Right cardiac atrium (tissue), 5 donors: ENCODE results near the gene NUAK2. TPM values are rescaled to one million over a fixed set of nuclear protein-coding genes. Genes with fewer than 3 reads are reported as not detected.

Experiments used
- ATAC-seq, 2 donors: fragments of 200-7000 bp; cut with Tn5 transposase; one replicate each; pipeline versions ENCODE4 v1.8.0 to v1.9.1; 2020; ENCODE audit warnings: moderate library complexity in 2 of 2, mild to moderate bottlenecking in 1 of 2
- DNase-seq, 3 donors: peaks; one replicate each; pipeline ENCODE4 v3.0.0-alpha.2; 2020
- H3K27ac ChIP-seq: one replicate; pipeline ENCODE4 v1.5.1; 2013; ENCODE audit warnings: mild to moderate bottlenecking, low read length, control low read depth, moderate library complexity
- H3K27me3 ChIP-seq: one replicate; pipeline ENCODE4 v1.6.1; 2013; ENCODE audit not compliant: control insufficient read depth, insufficient read depth
- H3K4me1 ChIP-seq: one replicate; pipeline ENCODE4 v1.6.1; 2013; ENCODE audit warnings: low read length; ENCODE audit not compliant: control insufficient read depth, insufficient read depth
- H3K4me3 ChIP-seq: one replicate; pipeline ENCODE4 v1.5.1; 2013; ENCODE audit warnings: low read length, control low read depth
- H3K9me3 ChIP-seq: one replicate; pipeline ENCODE4 v1.6.1; 2013; ENCODE audit warnings: low read length; ENCODE audit not compliant: control insufficient read depth
- WGBS: extraction: QIAGEN DNeasy Blood & Tissue Kit; methylation state at CpG from one replicate; pipeline ENCODE4 v1.1.7; 2013; 5-methylcytosine and 5-hydroxymethylcytosine counted together
- intact Hi-C, 4 donors: fragments of 100-400 bp; cut with DNase I; formaldehyde crosslinking; loops; one replicate each; pipeline versions ENCODE4 v1.11.0 to v1.14.0; 2022 to 2023
- polyA plus RNA-seq: library from polyadenylated mRNA; stranded (reverse); fragments of 200-250 nt; gene quantifications from one replicate; pipeline ENCODE4 v1.2.3, GENCODE V29; 2013
- total RNA-seq, 4 donors: library from RNA; stranded (reverse); fragmentation: NEBNext Ultra II Directional; extraction: Animal tissue kit (Norgen Biotek cat#: 25700); gene quantifications; one replicate each; pipeline ENCODE4 v1.2.1, GENCODE V29; 2021
- donor health status: healthy with polysubstance abuse.
- donor health status: DM: no; HTN: yes; CAD: no.
- donor health status: DM: no; HTN: no; CAD: no.
- donor health status: DM: no; HTN: yes; CAD: no; lungs with severe emphysema.
- donor health status: DM: yes; HTN: yes; CAD: no.

Gene NUAK2
- total and polyA plus RNA-seq, 5 donors: 0.50 to 1.6 (median 1.2) TPM

- intact Hi-C loops: no loop called here
- no peaks in the 10 kb centered on the region for H3K27me3 ChIP-seq
- H3K4me3 ChIP-seq: no peak overlapping the region
- no peaks in the 10 kb centered on the region for H3K9me3 ChIP-seq
- WGBS: 96% methylated on average over 8 of the region's 8 CpGs
- DNase-seq (no peak), ATAC-seq (no peak)
- peaks cover 10% of the 10 kb centered on the region for H3K4me1 ChIP-seq
- no peak overlapping the region for H3K27ac ChIP-seq
These were observed 51.8 kb downstream of the NUAK2 start for GRCh38 chr1:205269711-205270110.

GRCh38 chr1:205268846-205269680 is 52.5 kb downstream of the NUAK2 start:
- WGBS: 93% methylated on average over 48 of the region's 48 CpGs
- Histone ChIP-seq H3K4me3 (no peak overlapping the region), H3K4me1 (peaks cover 10% of the 10 kb centered on the region), H3K9me3 (no peaks in the 10 kb centered on the region), H3K27me3 (no peaks in the 10 kb centered on the region), H3K27ac (no peak overlapping the region)
- no peak for DNase-seq
- no peak for ATAC-seq
- intact Hi-C loops: no loop called here

GRCh38 chr1:205267306-205267902 is 54.1 kb downstream of the NUAK2 start:
- Histone ChIP-seq H3K4me1 (peaks cover 10% of the 10 kb centered on the region), H3K27me3 (no peaks in the 10 kb centered on the region), H3K9me3 (no peaks in the 10 kb centered on the region), H3K4me3 (no peak overlapping the region), H3K27ac (no peak overlapping the region)
- ATAC-seq (peak in 1 of 2 donors; percentile 35), DNase-seq (no peak)
- intact Hi-C loops: no loop called here
- 69% methylated on average over 8 of the region's 8 CpGs for WGBS

- no peaks in the 10 kb centered on the region for H3K27me3 ChIP-seq
- no peak for ATAC-seq
- intact Hi-C loops: no loop called here
- peaks cover 12% of the 10 kb centered on the region for H3K4me1 ChIP-seq
- H3K9me3 ChIP-seq: no peaks in the 10 kb centered on the region
- DNase-seq: no peak
- no peak overlapping the region for H3K4me3 ChIP-seq
- H3K27ac ChIP-seq: no peak overlapping the region
- 78% methylated on average over 10 of the region's 10 CpGs for WGBS
These were observed 54.8 kb downstream of the NUAK2 start for GRCh38 chr1:205266611-205267305.

GRCh38 chr1:205263580-205264190 is 57.9 kb downstream of the NUAK2 start:
- no peak overlapping the region for H3K27ac ChIP-seq
- WGBS: 61% methylated on average over 2 of the region's 2 CpGs
- no peak for DNase-seq
- H3K4me1 ChIP-seq: peaks cover 18% of the 10 kb centered on the region
- H3K27me3 ChIP-seq: no peaks in the 10 kb centered on the region
- ATAC-seq: no peak
- no peak overlapping the region for H3K4me3 ChIP-seq
- intact Hi-C loops: no loop called here
- H3K9me3 ChIP-seq: no peaks in the 10 kb centered on the region

GRCh38 chr1:205262731-205263171 is 58.8 kb downstream of the NUAK2 start:
- Histone ChIP-seq H3K4me1 (peaks cover 18% of the 10 kb centered on the region), H3K27ac (no peak overlapping the region), H3K27me3 (no peaks in the 10 kb centered on the region), H3K9me3 (no peaks in the 10 kb centered on the region), H3K4me3 (no peak overlapping the region)
- WGBS: 59% methylated on average over 8 of the region's 8 CpGs
- intact Hi-C loops: no loop called here
- ATAC-seq (no peak), DNase-seq (no peak)

GRCh38 chr1:205261946-205262691 is 59.4 kb downstream of the NUAK2 start:
- ATAC-seq: no peak
- WGBS: 42% methylated on average over 5 of the region's 5 CpGs
- H3K27me3 ChIP-seq: no peaks in the 10 kb centered on the region
- peaks cover 15% of the 10 kb centered on the region for H3K4me1 ChIP-seq
- H3K4me3 ChIP-seq: no peak overlapping the region
- intact Hi-C loops: no loop called here
- H3K9me3 ChIP-seq: no peaks in the 10 kb centered on the region
- no peak overlapping the region for H3K27ac ChIP-seq
- no peak for DNase-seq

- H3K4me3 ChIP-seq: no peak overlapping the region
- DNase-seq: no peak
- H3K9me3 ChIP-seq: no peaks in the 10 kb centered on the region
- ATAC-seq: no peak
- no peaks in the 10 kb centered on the region for H3K27me3 ChIP-seq
- peaks cover 15% of the 10 kb centered on the region for H3K4me1 ChIP-seq
- intact Hi-C loops: no loop called here
- no peak overlapping the region for H3K27ac ChIP-seq
- WGBS: 57% methylated on average over 8 of the region's 8 CpGs
These were observed 60.4 kb downstream of the NUAK2 start for GRCh38 chr1:205260948-205261732.

- peaks cover 15% of the 10 kb centered on the region for H3K4me1 ChIP-seq
- intact Hi-C loops: loop anchor here (5.0 to 10.0 kb wide), 6 partner anchors 75 to 278 kb away; partner anchors contain the start of gene RBBP5 (in 2 of the 4)
- H3K4me3 ChIP-seq: no peak overlapping the region
- H3K27me3 ChIP-seq: no peaks in the 10 kb centered on the region
- WGBS: 61% methylated on average over 1 of the region's 1 CpG
- no peaks in the 10 kb centered on the region for H3K9me3 ChIP-seq
- H3K27ac ChIP-seq: no peak overlapping the region
- no peak for DNase-seq
- ATAC-seq: no peak
These were observed 61.5 kb downstream of the NUAK2 start for GRCh38 chr1:205259998-205260397.
